HEK293T (cell line): ENCODE results near the gene LGR5.

Experiments used
- ARNT ChIP-seq: fragments of 450-650 bp; IDR thresholded peaks from 2 replicates; pipeline ENCODE4 v1.6.1; 2017; ENCODE audit warnings: mild to moderate bottlenecking
- BHLHE40 ChIP-seq: fragments of 450-650 bp; IDR thresholded peaks from 2 replicates; pipeline ENCODE4 v1.6.1; 2016; ENCODE audit warnings: mild to moderate bottlenecking, moderate library complexity, borderline replicate concordance
- CTBP1 ChIP-seq: fragments of 450-650 bp; IDR thresholded peaks from 2 replicates; pipeline ENCODE4 v1.6.1; 2016; ENCODE audit warnings: borderline replicate concordance
- ELF4 ChIP-seq: fragments of 450-650 bp; IDR thresholded peaks from 2 replicates; pipeline ENCODE4 v1.6.1; 2017; ENCODE audit warnings: antibody characterized with exemption
- FOXA1 ChIP-seq: fragments of 450-650 bp; IDR thresholded peaks from 2 replicates; pipeline ENCODE4 v1.6.1; 2016; ENCODE audit warnings: mild to moderate bottlenecking
- FOXK2 ChIP-seq: fragments of 450-650 bp; IDR thresholded peaks from 2 replicates; pipeline ENCODE4 v1.6.1; 2016; ENCODE audit warnings: mild to moderate bottlenecking
- FOXM1 ChIP-seq: fragments of 450-650 bp; IDR thresholded peaks from 2 replicates; pipeline ENCODE4 v1.6.1; 2017; ENCODE audit warnings: mild to moderate bottlenecking, borderline replicate concordance
- HDGF ChIP-seq: fragments of 450-650 bp; IDR thresholded peaks from 2 replicates; pipeline ENCODE4 v1.6.1; 2017; ENCODE audit warnings: antibody characterized with exemption, borderline replicate concordance
- LEF1 ChIP-seq: fragments of 450-650 bp; IDR thresholded peaks from 2 replicates; pipeline ENCODE4 v1.6.1; 2017; ENCODE audit warnings: mild to moderate bottlenecking, borderline replicate concordance
- NFRKB ChIP-seq: fragments of 450-650 bp; IDR thresholded peaks from 2 replicates; pipeline ENCODE4 v1.6.1; 2016; ENCODE audit warnings: mild to moderate bottlenecking, moderate library complexity
- PKNOX1 ChIP-seq: fragments of 450-650 bp; IDR thresholded peaks from 2 replicates; pipeline ENCODE4 v1.6.1; 2016
- SP1 ChIP-seq: fragments of 450-650 bp; IDR thresholded peaks from 2 replicates; pipeline ENCODE4 v1.6.1; 2017
- SUZ12 ChIP-seq: fragments of 450-650 bp; IDR thresholded peaks from 2 replicates; pipeline ENCODE4 v1.6.1; 2016; ENCODE audit warnings: mild to moderate bottlenecking
- TARDBP ChIP-seq: fragments of 450-650 bp; IDR thresholded peaks from 2 replicates; pipeline ENCODE4 v1.6.1; 2016

- TF ChIP-seq FOXM1 (no peak), SP1 (no peak), BHLHE40 (no peak), PKNOX1 (no peak), SUZ12 (no peak), LEF1 (no peak), ARNT (no peak), NFRKB (no peak), CTBP1 (no peak), TARDBP (no peak), FOXA1 (no peak), ELF4 (no peak), FOXK2 (no peak), HDGF (no peak)
Measured at GRCh38 chr12:71442567-71442931, 3.0 kb downstream of the LGR5 start.
